Esophagus squamous epithelium (tissue), 4 donors: ENCODE data around the gene SIRT6.

ENCODE experiments used
- POLR2A ChIP-seq, 4 donors: fragments of 450-650 bp; IDR thresholded peaks; one replicate each; pipeline ENCODE4 v1.6.1; 2017; ENCODE audit warnings: antibody characterized with exemption in 4 of 4, mild to moderate bottlenecking in 4 of 4, moderate library complexity in 3 of 4
- TF ChIP-seq, protein P1 (sequence below), 6 experiments: fragments of 450-650 bp in 4 of 6; fragments of 200-600 bp in 2 of 6; sonication (generic) in 2 of 6; IDR thresholded peaks; one replicate each; pipeline ENCODE4 v1.5.1; 2016 to 2019; ENCODE audit warnings: antibody characterized with exemption in 6 of 6, mild to moderate bottlenecking in 4 of 6, moderate library complexity in 4 of 6

- TF ChIP-seq, protein P1, sequence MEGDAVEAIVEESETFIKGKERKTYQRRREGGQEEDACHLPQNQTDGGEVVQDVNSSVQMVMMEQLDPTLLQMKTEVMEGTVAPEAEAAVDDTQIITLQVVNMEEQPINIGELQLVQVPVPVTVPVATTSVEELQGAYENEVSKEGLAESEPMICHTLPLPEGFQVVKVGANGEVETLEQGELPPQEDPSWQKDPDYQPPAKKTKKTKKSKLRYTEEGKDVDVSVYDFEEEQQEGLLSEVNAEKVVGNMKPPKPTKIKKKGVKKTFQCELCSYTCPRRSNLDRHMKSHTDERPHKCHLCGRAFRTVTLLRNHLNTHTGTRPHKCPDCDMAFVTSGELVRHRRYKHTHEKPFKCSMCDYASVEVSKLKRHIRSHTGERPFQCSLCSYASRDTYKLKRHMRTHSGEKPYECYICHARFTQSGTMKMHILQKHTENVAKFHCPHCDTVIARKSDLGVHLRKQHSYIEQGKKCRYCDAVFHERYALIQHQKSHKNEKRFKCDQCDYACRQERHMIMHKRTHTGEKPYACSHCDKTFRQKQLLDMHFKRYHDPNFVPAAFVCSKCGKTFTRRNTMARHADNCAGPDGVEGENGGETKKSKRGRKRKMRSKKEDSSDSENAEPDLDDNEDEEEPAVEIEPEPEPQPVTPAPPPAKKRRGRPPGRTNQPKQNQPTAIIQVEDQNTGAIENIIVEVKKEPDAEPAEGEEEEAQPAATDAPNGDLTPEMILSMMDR (IDR thresholded peaks at IDR 0.05) = no peak
- no peak for TF ChIP-seq POLR2A (IDR thresholded peaks at IDR 0.05)
Observed at GRCh38 chr19:4154571-4155312, 27.6 kb downstream of the SIRT6 start.
